Suppressor macrophage (primary cell): ENCODE data around the gene OR8K3.

Experiments
- DNase-seq, 4 experiments: peaks; one replicate each; pipeline ENCODE4 v3.0.0-alpha.2; 2020 to 2022
- total RNA-seq, 17 experiments: gene quantifications; one replicate each; lab custom pipeline; 2026; ENCODE audit warnings: mixed read lengths in 6 of 17, inconsistent platforms in 3 of 17; lab: John Stamatoyannopoulos, UW

Gene OR8K3
- 0 to 0.66 (median 0) reads per million in 17 experiments for total RNA-seq

DNA sequence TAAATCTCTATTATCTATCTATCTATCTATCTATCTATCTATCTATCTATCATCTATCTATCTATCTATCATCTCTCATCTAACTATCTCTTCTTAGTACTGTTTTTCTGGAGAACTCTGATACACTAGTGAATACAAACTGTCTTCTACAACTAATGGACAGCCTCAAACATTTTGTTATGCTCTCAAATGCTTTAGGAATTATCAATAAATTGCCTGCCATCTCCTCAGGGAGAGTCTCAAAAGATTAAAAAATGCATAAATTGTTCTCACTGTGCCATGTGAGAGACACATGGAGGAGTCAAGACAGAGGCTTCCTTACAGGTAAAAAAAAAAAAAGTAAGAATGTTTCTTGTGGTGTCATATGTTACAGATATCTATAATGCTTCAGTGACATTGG lies at the start of gene OR8K3:
TSS of gene OR8K3 (plus strand) at position 301 of the 400 bp plus-strand sequence. CDS start 3,163 bp downstream, outside the sequence.
- DNase-seq, result no peak

DNA sequence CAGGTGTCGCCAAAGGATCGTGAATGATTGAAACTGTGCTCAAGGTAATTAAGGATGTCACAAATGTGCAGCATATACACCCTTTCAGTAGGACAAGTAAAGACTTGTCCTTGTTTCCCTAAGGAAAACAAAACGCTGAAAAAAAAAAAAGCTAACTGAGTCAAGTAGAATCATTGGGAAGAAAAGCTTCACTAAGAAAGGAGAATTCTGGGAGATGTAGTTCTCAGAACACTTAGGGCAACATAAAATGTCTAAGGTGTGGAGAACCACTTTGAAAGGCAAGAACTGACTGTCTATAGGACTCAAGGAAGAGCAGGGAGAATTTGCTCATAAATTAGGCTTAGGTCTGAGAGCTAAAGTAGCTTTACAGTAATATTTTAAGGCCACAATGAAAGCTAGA lies 43.9 kb upstream of the OR8K3 start:
- DNase-seq, result no peak

DNA sequence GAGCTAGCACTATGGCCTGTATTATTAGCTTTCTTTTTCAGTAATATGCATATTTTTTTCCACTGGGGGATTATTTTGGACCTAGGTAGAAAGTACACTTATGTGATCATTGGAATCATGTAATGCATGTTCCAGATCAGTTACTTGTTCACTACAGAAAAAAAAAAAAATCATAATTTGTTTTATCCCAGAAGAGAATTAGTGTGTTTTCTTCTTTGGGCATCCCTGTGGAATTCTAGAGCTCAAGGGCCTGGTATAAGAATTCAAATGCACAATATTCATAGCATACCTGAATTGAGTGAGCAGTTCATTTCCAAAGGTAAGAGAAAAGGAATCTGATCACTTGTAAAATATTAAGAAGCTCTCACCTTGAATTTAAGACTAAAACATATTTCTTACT lies 41.1 kb upstream of the OR8K3 start, which contains the start of gene OR5T1:
TSS of gene OR5T1 (plus strand) at position 301 of the 400 bp plus-strand sequence. CDS start 1,485 bp downstream, outside the sequence.
- DNase-seq, result no peak

DNA sequence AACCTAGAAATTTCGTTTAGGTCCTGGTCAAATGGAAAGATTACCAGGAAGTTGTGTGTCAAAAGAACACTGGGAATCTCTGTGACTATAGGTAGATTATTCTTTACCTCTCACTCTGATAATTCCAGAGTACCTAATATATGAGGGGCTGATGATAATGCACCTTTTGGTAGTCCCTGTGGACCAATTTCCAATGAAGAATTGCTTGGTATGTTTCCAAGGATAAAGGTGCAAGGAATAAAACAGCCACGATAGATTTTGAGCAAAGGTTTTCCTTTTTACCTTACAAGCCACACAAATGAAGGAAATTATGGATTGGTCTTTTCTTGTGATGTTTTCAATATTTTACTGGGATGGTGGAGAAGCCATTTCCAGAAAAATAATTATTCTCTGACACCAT lies 22.8 kb upstream of the OR8K3 start, which contains the start of gene OR8H1:
TSS of gene OR8H1 (minus strand) at position 101 of the 400 bp plus-strand sequence. CDS start 1,192 bp downstream, outside the sequence.
- DNase-seq, result no peak

DNA sequence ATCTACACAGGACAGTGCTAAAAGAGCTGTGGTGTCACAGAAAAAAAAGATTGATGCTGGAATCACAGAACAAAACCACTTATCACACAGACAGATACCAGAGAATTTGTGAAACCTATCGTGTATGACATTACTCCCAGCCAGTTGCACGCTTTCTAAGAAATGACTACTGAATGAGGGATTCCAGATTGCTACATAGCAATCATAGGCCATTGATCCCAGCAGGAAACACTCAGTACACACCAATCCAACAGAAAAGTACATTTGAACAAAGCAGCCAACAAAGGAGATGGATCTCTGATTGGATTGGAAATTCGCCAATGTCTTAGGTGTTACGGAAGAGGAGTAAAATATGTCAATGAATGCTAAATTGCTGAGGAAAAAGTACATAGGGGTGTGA lies 18.0 kb upstream of the OR8K3 start:
- DNase-seq, result no peak

DNA sequence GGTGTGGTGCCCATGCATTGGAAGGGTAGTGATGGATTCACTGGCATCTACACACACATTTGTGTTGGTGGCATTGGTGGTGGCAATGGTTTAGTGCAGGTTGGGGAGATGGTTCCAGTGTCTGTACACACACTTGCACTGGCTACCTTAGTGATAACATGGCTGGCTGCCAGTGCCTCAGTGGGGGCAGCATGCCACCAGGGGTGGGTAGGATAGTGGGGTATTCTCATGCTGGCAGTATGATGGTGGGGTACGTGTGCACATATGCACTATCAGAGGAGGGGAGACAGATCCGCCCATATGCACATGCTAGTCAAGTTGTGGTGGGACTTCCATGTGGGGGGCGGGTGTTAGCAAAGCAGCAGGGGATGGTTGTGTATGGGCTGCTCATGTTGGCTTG lies 7.1 kb upstream of the OR8K3 start:
- no peak for DNase-seq

DNA sequence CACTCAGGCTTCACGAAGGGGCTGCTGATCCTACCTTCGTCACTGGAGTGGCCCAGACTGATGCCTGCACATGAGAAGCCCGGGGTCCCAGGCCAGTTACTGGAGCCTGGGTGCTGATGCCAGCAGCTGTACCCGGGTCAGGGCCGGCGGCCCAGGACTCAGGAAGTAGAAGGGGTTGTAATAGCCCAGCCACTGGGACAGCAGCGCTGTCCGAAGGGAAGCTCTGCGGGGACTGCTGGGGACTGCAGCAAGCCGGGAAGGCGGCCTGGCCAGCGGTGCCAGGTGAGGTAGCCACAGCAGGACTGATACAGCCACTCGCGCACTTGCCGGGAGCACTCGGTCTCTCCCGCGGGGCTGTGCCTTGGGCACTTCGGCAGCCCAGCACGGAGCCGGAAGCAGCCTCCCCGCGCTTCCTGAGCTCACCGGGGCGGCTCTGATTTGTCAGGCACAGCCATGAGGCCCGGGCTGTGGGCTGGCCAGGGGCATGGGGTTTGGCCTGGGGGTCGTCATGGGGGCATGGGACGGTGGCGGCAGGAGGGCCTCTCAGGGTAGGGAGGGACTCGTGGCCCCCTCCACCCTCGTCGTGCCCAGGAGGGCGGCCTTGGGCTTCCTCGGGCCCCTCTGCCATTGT lies 17.0 kb downstream of the OR8K3 start:
- no peak for DNase-seq

DNA sequence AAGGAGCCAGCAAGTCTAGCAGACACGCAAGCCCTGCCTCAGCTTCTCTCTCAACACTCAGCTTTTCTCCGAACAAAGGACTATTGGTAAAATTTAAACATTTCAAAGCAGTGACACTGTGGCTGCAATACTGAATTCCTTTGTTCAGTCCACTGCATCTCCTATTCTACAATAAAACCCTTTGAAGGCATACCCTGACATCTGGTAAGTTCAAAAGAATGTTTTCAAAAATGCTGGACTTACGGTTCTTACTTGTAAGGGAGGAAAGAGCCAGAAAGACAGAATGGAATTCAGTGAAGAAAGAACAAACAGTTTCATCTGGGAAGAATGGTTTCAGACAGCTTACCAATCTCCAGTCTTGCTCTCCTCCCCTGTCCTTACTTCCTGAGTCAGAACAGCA lies 18.2 kb downstream of the OR8K3 start:
- DNase-seq, result no peak

DNA sequence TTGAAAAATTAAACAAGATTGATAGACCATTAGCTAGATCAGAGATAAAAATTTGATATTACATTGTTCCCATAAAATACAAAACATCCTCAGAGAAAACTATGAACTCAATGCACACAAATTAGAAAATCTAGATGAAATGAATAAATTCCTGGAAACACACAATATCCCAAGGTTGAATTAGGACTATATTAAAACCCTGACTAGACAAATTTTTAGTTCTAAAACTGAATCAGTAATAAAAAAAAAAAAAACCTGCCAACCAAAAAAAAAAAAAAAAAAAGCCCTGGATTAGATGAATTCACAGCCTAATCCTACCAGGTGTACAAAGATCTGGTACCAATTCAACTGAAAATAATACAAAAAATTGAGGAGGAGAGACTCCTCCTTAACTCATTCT lies 25.3 kb downstream of the OR8K3 start:
- no peak for DNase-seq

DNA sequence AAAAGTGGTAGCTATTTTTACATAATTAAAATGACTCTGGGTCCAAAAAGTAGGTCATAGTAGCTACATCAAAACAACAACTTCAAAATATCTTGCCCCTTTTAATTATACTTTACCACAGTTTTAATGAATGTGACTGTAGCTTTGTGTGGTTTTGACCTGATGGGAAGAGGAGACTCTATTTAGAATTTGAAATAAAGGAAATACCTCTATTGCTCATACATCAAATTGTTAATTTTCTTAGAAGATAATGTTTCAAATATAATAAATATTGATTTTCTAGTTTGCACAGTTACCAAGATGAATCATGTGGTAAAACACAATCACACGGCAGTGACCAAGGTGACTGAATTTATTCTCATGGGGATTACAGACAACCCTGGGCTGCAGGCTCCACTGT lies 30.8 kb downstream of the OR8K3 start, which contains the start of gene OR8K1:
TSS of gene OR8K1 (plus strand) at position 301 of the 400 bp plus-strand sequence. CDS start at position 301, 0 bp downstream.
- DNase-seq, result no peak

DNA sequence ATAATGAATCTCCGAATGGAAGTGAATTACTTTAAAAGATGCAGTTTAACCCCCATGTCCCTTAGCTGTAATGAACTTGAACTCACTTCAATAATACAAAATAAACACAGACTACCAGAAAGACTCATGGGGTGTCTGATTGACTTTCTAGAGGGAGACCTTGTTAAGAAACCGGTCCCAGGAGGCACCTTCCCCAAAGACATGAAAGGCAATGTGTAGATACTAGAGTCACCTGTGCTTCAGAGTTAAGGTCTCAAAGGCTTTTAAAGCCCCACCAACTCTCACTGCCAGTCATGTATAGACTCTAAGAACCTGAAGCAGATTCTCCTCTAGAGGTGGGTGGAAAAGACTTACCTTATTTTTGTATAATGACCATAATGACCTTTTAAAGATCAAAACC lies 39.0 kb downstream of the OR8K3 start, which contains the start of gene OR8J1:
TSS of gene OR8J1 (plus strand) at position 301 of the 400 bp plus-strand sequence. CDS start 5,956 bp downstream, outside the sequence.
- DNase-seq, result no peak
